HepG2 (cell line): ENCODE data around the gene PARP3. TPM values are rescaled to one million over a fixed set of nuclear protein-coding genes. Genes with fewer than 3 reads are reported as not detected.
A peak's percentile ranks its signal among the peaks of the same experiment; 100 is the strongest.

ENCODE experiments used
- ATAC-seq: fragments of 200-7000 bp; cut with Tn5 transposase; 3 replicates; pipeline ENCODE4 v1.9.1; 2020; ENCODE audit warnings: mild to moderate bottlenecking, moderate library complexity
- BruUV-seq: library from RNA; stranded (reverse); fragments of 400-500 nt; replicated peaks from 2 replicates; lab custom pipeline; 2021; lab: Mats Ljungman, UMichigan
- CTCF ChIA-PET: fragments of 300-600 bp; formaldehyde crosslinking; extraction: SDS; loops from one replicate; lab custom pipeline; 2021; ENCODE audit warnings: low total read pairs, inconsistent platforms, low intra/inter-chr PET ratio; lab: Yijun Ruan, JAX
- POLR2A ChIA-PET: fragments of 350-600 bp; sonication (Branson Sonifier 250); formaldehyde crosslinking; loops from one replicate; lab custom pipeline; 2020; ENCODE audit warnings: antibody characterized with exemption, inconsistent platforms; lab: Yijun Ruan, JAX
- DNase-seq: peaks from one replicate; pipeline ENCODE4 v3.0.0-alpha.2; 2015; ENCODE audit warnings: low spot score
- FAIRE-seq: peaks from 3 replicates; lab custom pipeline; 2011; peaks lifted over from hg19 to GRCh38; lab: Jason Lieb, UNC
- H2AFZ ChIP-seq: one replicate; pipeline ENCODE4 v1.6.1; 2011; ENCODE audit warnings: low read length, inconsistent platforms
- H3K27ac ChIP-seq: fragments of 300-600 bp; 3 replicates; pipeline ENCODE4 v1.8.0; 2011; ENCODE audit warnings: mixed run types, mild to moderate bottlenecking, mixed read lengths, low read length, inconsistent platforms; ENCODE audit not compliant: insufficient read depth; ENCODE audit errors: extremely low read length
- H3K27me3 ChIP-seq, 2 experiments: fragments of 200-600 bp in 1 of 2; 2 replicates in 1 of 2; 3 replicates in 1 of 2; pipeline versions ENCODE4 v1.6.0 to v1.8.0; 2011; ENCODE audit warnings: low read length in 2 of 2, mild to moderate bottlenecking in 2 of 2, moderate library complexity in 2 of 2, inconsistent platforms in 1 of 2; ENCODE audit not compliant: insufficient read depth in 2 of 2, control insufficient read depth in 1 of 2
- H3K36me3 ChIP-seq, 2 experiments: fragments of 200-600 bp in 1 of 2; replicated peaks in 1 of 2; 2 replicates in 1 of 2; 3 replicates in 1 of 2; pipeline versions ENCODE4 v1.5.1 to v1.8.0; 2011; ENCODE audit warnings: low read length in 2 of 2, inconsistent platforms in 1 of 2; ENCODE audit not compliant: insufficient read depth in 2 of 2, control insufficient read depth in 1 of 2
- H3K4me1 ChIP-seq: 2 replicates; pipeline ENCODE4 v1.5.1; 2012; ENCODE audit warnings: low read length, inconsistent platforms; ENCODE audit not compliant: insufficient read depth
- H3K4me2 ChIP-seq: 2 replicates; pipeline ENCODE4 v1.6.0; 2011; ENCODE audit warnings: low read depth, low read length, inconsistent platforms
- H3K4me3 ChIP-seq, 3 experiments: fragments of 200-600 bp in 1 of 3; sonication (generic), shearing (Covaris generic) in 1 of 3; replicated peaks in 1 of 3; 2 replicates each; pipeline ENCODE4 v1.5.1; 2011 to 2016; ENCODE audit warnings: low read length in 3 of 3, inconsistent platforms in 2 of 3, low read depth in 2 of 3, mild to moderate bottlenecking in 2 of 3, control low read depth in 1 of 3, mixed read lengths in 1 of 3; ENCODE audit not compliant: insufficient read depth in 1 of 3
- H3K79me2 ChIP-seq: one replicate; pipeline ENCODE4 v1.6.1; 2011; ENCODE audit warnings: low read length, inconsistent platforms; ENCODE audit not compliant: insufficient read depth
- H3K9ac ChIP-seq: 2 replicates; pipeline ENCODE4 v1.6.0; 2011; ENCODE audit warnings: mild to moderate bottlenecking, low read depth, low read length, inconsistent platforms; ENCODE audit not compliant: insufficient read depth
- H3K9me3 ChIP-seq: 2 replicates; pipeline ENCODE4 v1.5.1; 2012; ENCODE audit warnings: mild to moderate bottlenecking, low read length
- H4K20me1 ChIP-seq: 2 replicates; pipeline ENCODE4 v1.6.0; 2011; ENCODE audit warnings: inconsistent platforms, mild to moderate bottlenecking, low read length, moderate library complexity; ENCODE audit not compliant: insufficient read depth
- ATF2 ChIP-seq: sonication (generic); formaldehyde crosslinking; IDR thresholded peaks from 2 replicates; pipeline ENCODE4 v1.4.0; 2020; ENCODE audit warnings: missing genetic modification reagents
- BRF2 ChIP-seq: sonication (generic); formaldehyde crosslinking; IDR thresholded peaks from 2 replicates; pipeline ENCODE4 v1.8.1; 2022; ENCODE audit warnings: mild to moderate bottlenecking, missing genetic modification reagents
- CCAR2 ChIP-seq: fragments of 200-400 bp; formaldehyde crosslinking; optimal IDR thresholded peaks from 2 replicates; pipeline ENCODE3; 2018; ENCODE audit warnings: low read depth, mild to moderate bottlenecking, low read length, moderate library complexity
- CEBPB ChIP-seq: IDR thresholded peaks from 2 replicates; pipeline ENCODE4 v1.6.1; 2011; ENCODE audit warnings: low read depth, low read length, improper control_type of control experiment, borderline replicate concordance
- FOXA3 ChIP-seq: IDR thresholded peaks from 2 replicates; pipeline ENCODE4 v1.6.1; 2016; ENCODE audit warnings: missing genetic modification reagents, missing compliant biosample characterization
- FOXK2 ChIP-seq: fragments of 450-650 bp; IDR thresholded peaks from 2 replicates; pipeline ENCODE4 v1.6.1; 2016
- HMGA1 ChIP-seq: sonication (generic); formaldehyde crosslinking; conservative IDR thresholded peaks from 2 replicates; pipeline ENCODE4 v1.4.0; 2020; ENCODE audit warnings: missing genetic modification reagents
- JUN ChIP-seq: sonication (generic); formaldehyde crosslinking; IDR thresholded peaks from 2 replicates; pipeline ENCODE4 v1.4.0; 2020; ENCODE audit warnings: mild to moderate bottlenecking, missing genetic modification reagents
- SIN3A ChIP-seq: IDR thresholded peaks from 2 replicates; pipeline ENCODE4 v1.6.1; 2011; ENCODE audit warnings: low read depth, mild to moderate bottlenecking, control low read depth, low read length, borderline replicate concordance
- SMYD3 ChIP-seq: sonication (generic); formaldehyde crosslinking; IDR thresholded peaks from 2 replicates; pipeline ENCODE4 v1.8.1; 2023; ENCODE audit warnings: mild to moderate bottlenecking, missing genetic modification reagents
- SNAPC5 ChIP-seq: sonication (generic); formaldehyde crosslinking; IDR thresholded peaks from 2 replicates; pipeline ENCODE4 v1.8.1; 2023; ENCODE audit warnings: mild to moderate bottlenecking, missing genetic modification reagents, borderline replicate concordance
- SP1 ChIP-seq, 2 experiments: fragments of 450-650 bp in 1 of 2; sonication (generic) in 1 of 2; formaldehyde crosslinking in 1 of 2; IDR thresholded peaks; 2 replicates each; pipeline versions ENCODE4 v1.4.0 to v1.6.1; 2016 to 2020; ENCODE audit warnings: missing genetic modification reagents in 1 of 2
- SRF ChIP-seq: IDR thresholded peaks from 2 replicates; pipeline ENCODE4 v1.6.1; 2011; ENCODE audit warnings: mild to moderate bottlenecking, low read depth, low read length, moderate library complexity
- U2AF1 ChIP-seq: fragments of 200-400 bp; formaldehyde crosslinking; optimal IDR thresholded peaks from 2 replicates; pipeline ENCODE3; 2017; ENCODE audit warnings: mild to moderate bottlenecking, low read depth, low read length
- ZNF18 ChIP-seq: sonication (generic); formaldehyde crosslinking; IDR thresholded peaks from 2 replicates; pipeline ENCODE4 v1.8.0; 2022; ENCODE audit warnings: mild to moderate bottlenecking, missing genetic modification reagents; ENCODE audit not compliant: insufficient replicate concordance
- ZNF30 ChIP-seq: sonication (generic); formaldehyde crosslinking; IDR thresholded peaks from 2 replicates; pipeline ENCODE4 v1.5.0; 2020; ENCODE audit warnings: mild to moderate bottlenecking, missing genetic modification reagents
- ZNF552 ChIP-seq: sonication (generic); formaldehyde crosslinking; IDR thresholded peaks from 2 replicates; pipeline ENCODE4 v1.9.0; 2022; ENCODE audit warnings: missing genetic modification reagents, mild to moderate bottlenecking, borderline replicate concordance
- ZNF598 ChIP-seq: sonication (generic); formaldehyde crosslinking; IDR thresholded peaks from 2 replicates; pipeline ENCODE4 v1.5.1; 2020; ENCODE audit warnings: mild to moderate bottlenecking, missing genetic modification reagents, borderline replicate concordance
- ZNF790 ChIP-seq: sonication (generic); formaldehyde crosslinking; IDR thresholded peaks from 2 replicates; pipeline ENCODE4 v1.8.0; 2022; ENCODE audit warnings: missing genetic modification reagents, mild to moderate bottlenecking, borderline replicate concordance
- ZZZ3 ChIP-seq: sonication (generic); formaldehyde crosslinking; IDR thresholded peaks from 2 replicates; pipeline ENCODE4 v1.4.0; 2020; ENCODE audit warnings: missing genetic modification reagents, mild to moderate bottlenecking, borderline replicate concordance
- WGBS: methylation state at CpG from one replicate; pipeline ENCODE4 v1.1.6; 2017; ENCODE audit warnings: low lambda C conversion rate; 5-methylcytosine and 5-hydroxymethylcytosine counted together
- in situ Hi-C: cut with HindIII; loops from 2 replicates; pipeline ENCODE4 v1.10.0; 2017; ENCODE audit warnings: low pct_unique_long_range_greater_than_20kb; ENCODE audit not compliant: extremely low pct_ligation_motif_present
- intact Hi-C: fragments of 100-400 bp; cut with micrococcal nuclease; formaldehyde crosslinking; loops from one replicate; pipeline ENCODE4 v1.10.0; 2022; ENCODE audit not compliant: unreplicated experiment
- polyA plus RNA-seq, 8 experiments: library from polyadenylated mRNA; depleted of rRNA in 3 of 8; stranded (reverse) in 7 of 8; unstranded in 1 of 8; fragments of >200 nt; fragmentation: Illumina TruSeq in 4 of 8; extraction: Trizol in 4 of 8; gene quantifications; 2 replicates each; pipeline versions ENCODE4 v1.2.1 to v1.2.3, GENCODE V29; 2011 to 2016; ENCODE audit warnings: low read depth in 4 of 8, missing spikeins in 1 of 8, mixed read lengths in 1 of 8; ENCODE audit not compliant: insufficient read depth in 1 of 8
- total RNA-seq, 5 experiments: library from RNA; depleted of rRNA; stranded (reverse); fragments of >200 nt; fragmentation: Illumina TruSeq; extraction: Trizol; gene quantifications; 2 replicates each; pipeline ENCODE4 v1.2.3, GENCODE V29; 2016; ENCODE audit warnings: low read depth in 1 of 5

Gene PARP3
- total and polyA plus RNA-seq, 2 of the 13 experiments (the other 11 are each of a cell fraction or from before 2014, with no cell fraction given), result 11.2 to 21.5 TPM

GRCh38 chr3:51964521-51964920 lies 22.4 kb downstream of the PARP3 start (continued):
- TF ChIP-seq CEBPB (no peak), SP1 (IDR thresholded peaks at IDR 0.05) (no peak), SP1 (CRISPR knock-in tag; IDR thresholded peaks at IDR 0.05) (no peak), ZNF790 (CRISPR knock-in tag) (no peak), JUN (CRISPR knock-in tag) (no peak), ZNF18 (CRISPR knock-in tag) (no peak), CCAR2 (no peak), ZNF30 (no peak), U2AF1 (no peak), ATF2 (no peak), HMGA1 (no peak)

GRCh38 chr3:51966016-51966415 lies 23.9 kb downstream of the PARP3 start:
- intact Hi-C loops, result no loop called here

More at GRCh38 chr3:51966016-51966415, 23.9 kb downstream of the PARP3 start:
- Histone ChIP-seq H3K4me2 (peak overlapping the region; percentile 99), H2AFZ (no peak overlapping the region), H3K36me3 (peaks cover 0 to 3% of the 10 kb centered on the region in 2 experiments; a peak in 1 of 5 replicates), H3K79me2 (peaks cover 3% of the 10 kb centered on the region), H3K27ac (no peak overlapping the region), H3K4me3 (peak overlapping the region in 2 of 3 experiments; percentile 72 to 89; a peak in 2 of 6 replicates), H3K4me1 (peaks cover 88% of the 10 kb centered on the region), H3K9me3 (no peaks in the 10 kb centered on the region), H3K9ac (peak overlapping the region; percentile 89; the same call in 1 of the 2 replicates), H3K27me3 (no peaks in the 10 kb centered on the region), H4K20me1 (no peaks in the 10 kb centered on the region)
- ATAC-seq, result no peak
- FAIRE-seq, result no peak
- no TSS peak for BruUV-seq
- ChIA-PET POLR2A (interaction anchor here (0.6 to 6.8 kb wide), 4 partner anchors 9 to 30 kb away, joined by 3 to 80 read pairs (median 36); partner anchors contain the start of genes ABHD14A, ACY1, PARP3 and RPL29), CTCF (no interaction called here)
- WGBS, result 60% methylated on average over 2 of the region's 2 CpGs
- TF ChIP-seq SIN3A, result no peak
- no peak for TF ChIP-seq SNAPC5
- TF ChIP-seq FOXK2, result no peak
- TF ChIP-seq ZNF552 (CRISPR knock-in tag), result no peak
- TF ChIP-seq FOXA3 (CRISPR knock-in tag), result no peak
- TF ChIP-seq BRF2 (CRISPR knock-in tag), result no peak
- no peak for TF ChIP-seq ZNF598 (CRISPR knock-in tag)
- TF ChIP-seq SRF, result no peak
- no peak for TF ChIP-seq SMYD3
- TF ChIP-seq ZZZ3 (CRISPR knock-in tag), result no peak
- in situ Hi-C loops, result no loop called here
- DNase-seq, result no peak
